GM10248 (cell line): ENCODE measurements around the gene RPS15A.

Source experiments
- CTCF ChIA-PET: fragments of 300-600 bp; sonication (Branson Sonifier 250); formaldehyde crosslinking; extraction: SDS; loops from one replicate; lab custom pipeline; 2021; ENCODE audit warnings: antibody characterized with exemption; lab: Yijun Ruan, JAX
- POLR2A ChIA-PET: fragments of 350-650 bp; sonication (Branson Sonifier 250); formaldehyde crosslinking; extraction: SDS; loops from one replicate; lab custom pipeline; 2020; ENCODE audit warnings: antibody characterized with exemption; lab: Yijun Ruan, JAX
- DNase-seq: peaks from one replicate; pipeline ENCODE4 v3.0.0; 2012; ENCODE audit errors: extremely low spot score
- CTCF ChIP-seq: IDR thresholded peaks from 2 replicates; pipeline ENCODE4 v1.5.1; 2012; ENCODE audit warnings: mild to moderate bottlenecking, low read depth; ENCODE audit errors: extremely low read depth, missing control alignments, control extremely low read depth

The RPS15A gene

GRCh38 chr16:18800775-18801144 is 10.6 kb upstream of the RPS15A start:
- ChIA-PET POLR2A (interaction anchor here (0.6 to 5.0 kb wide), 3 partner anchors 12 to 1730 kb away, joined by 3 to 107 read pairs (median 5); partner anchors contain the start of gene RPS15A), CTCF (interaction anchor here (0.6 to 3.4 kb wide), 16 partner anchors 9 to 169 kb away, joined by 3 to 46 read pairs (median 4); partner anchors contain the start of gene RPS15A)
- DNase-seq, result no peak
- no peak for TF ChIP-seq CTCF

- CTCF ChIA-PET, result interaction anchor here (0.8 to 3.4 kb wide), 8 partner anchors 9 to 168 kb away, joined by 3 to 46 read pairs (median 4); partner anchors contain the start of gene RPS15A
- DNase-seq, result no peak
- POLR2A ChIA-PET, result interaction anchor here (5.0 kb wide), 1 partner anchor 11 kb away, joined by 107 read pairs; the partner anchor contains the start of gene RPS15A
- no peak for TF ChIP-seq CTCF
These were observed 10.2 kb upstream of the RPS15A start for GRCh38 chr16:18800293-18800692.

- no peak for DNase-seq
- CTCF ChIA-PET, result interaction anchor here (1.7 to 3.4 kb wide), 3 partner anchors 8 to 12 kb away, joined by 3 to 46 read pairs (median 4); partner anchors contain the start of gene RPS15A
- POLR2A ChIA-PET, result interaction anchor here (5.0 kb wide), 1 partner anchor 10 kb away, joined by 107 read pairs; the partner anchor contains the start of gene RPS15A
- TF ChIP-seq CTCF, result no peak
These were observed 9.4 kb upstream of the RPS15A start for GRCh38 chr16:18799500-18799899.

- DNase-seq, result no peak
- TF ChIP-seq CTCF, result no peak
- POLR2A ChIA-PET, result interaction anchor here (0.6 to 5.0 kb wide), 2 partner anchors 9 to 706 kb away, joined by 3 to 107 read pairs; partner anchors contain the start of gene RPS15A
- CTCF ChIA-PET, result no interaction called here
These were observed 7.6 kb upstream of the RPS15A start for GRCh38 chr16:18797746-18798145.

GRCh38 chr16:18796377-18796776 is 6.2 kb upstream of the RPS15A start:
- POLR2A ChIA-PET, result no interaction called here

More at GRCh38 chr16:18796377-18796776, 6.2 kb upstream of the RPS15A start:
- no peak for DNase-seq
- TF ChIP-seq CTCF, result no peak
- CTCF ChIA-PET, result no interaction called here
